HCT116 (cell line): Measurements from ENCODE around the gene MGP. TPM values are rescaled to one million over a fixed set of nuclear protein-coding genes. Genes with fewer than 3 reads are reported as not detected.

Experiments used
- ATAC-seq: fragments of 200-7000 bp; cut with Tn5 transposase; 2 replicates; pipeline ENCODE4 v1.9.1; 2020; ENCODE audit warnings: mild to moderate bottlenecking, moderate library complexity
- BruUV-seq: library from RNA; stranded (reverse); fragments of 400-500 nt; replicated peaks from 2 replicates; lab custom pipeline; 2021; lab: Mats Ljungman, UMichigan
- CTCF ChIA-PET: fragments of 300-600 bp; sonication (Branson Sonifier 250); formaldehyde crosslinking; loops from one replicate; lab custom pipeline; 2021; ENCODE audit warnings: antibody characterized with exemption; lab: Charles Lee
- POLR2A ChIA-PET: fragments of 300-600, 350-600 bp; sonication (Branson Sonifier 250); formaldehyde crosslinking; loops from one replicate; lab custom pipeline; 2021; ENCODE audit warnings: antibody characterized with exemption; lab: Charles Lee
- RAD21 ChIA-PET, 2 experiments: fragments of 300-600 bp; sonication (Branson Sonifier 250); formaldehyde crosslinking; loops; one replicate each; lab custom pipeline; 2023; ENCODE audit warnings: low total read pairs in 2 of 2; ENCODE audit not compliant: uncharacterized antibody in 2 of 2, unreplicated experiment in 2 of 2, low non-redundant PET in 1 of 2; lab: Charles Lee
- DNase-seq: peaks from one replicate; pipeline ENCODE4 v3.0.0-alpha.2; 2010; ENCODE audit warnings: low read depth, low spot score
- H2AFZ ChIP-seq: fragments of 200-600 bp; shearing (Covaris generic), sonication (generic); 2 replicates; pipeline ENCODE4 v1.6.1; 2017; ENCODE audit warnings: low read depth, mixed run types, mixed read lengths, antibody characterized with exemption, low read length; ENCODE audit not compliant: poor library complexity, severe bottlenecking
- H3K27ac ChIP-seq: 2 replicates; pipeline ENCODE4 v1.5.1; 2012; ENCODE audit warnings: low read depth, low read length
- H3K27me3 ChIP-seq: fragments of 200-600 bp; sonication (generic); 2 replicates; pipeline ENCODE4 v1.6.1; 2016; ENCODE audit warnings: mixed run types, low read length, mixed read lengths; ENCODE audit not compliant: insufficient read depth
- H3K36me3 ChIP-seq, 2 experiments: fragments of 200-500 bp in 1 of 2; fragments of 200-600 bp in 1 of 2; sonication (Bioruptor generic) in 1 of 2; sonication (generic) in 1 of 2; 2 replicates each; pipeline versions ENCODE4 v1.5.1 to v1.6.1; 2014 to 2016; ENCODE audit warnings: low read length in 2 of 2, inconsistent platforms in 1 of 2, mixed read lengths in 1 of 2, mixed run types in 1 of 2; ENCODE audit not compliant: insufficient read depth in 2 of 2, control insufficient read depth in 1 of 2
- H3K4me1 ChIP-seq, 2 experiments: fragments of 200-600 bp in 1 of 2; sonication (generic) in 1 of 2; 2 replicates each; pipeline versions ENCODE4 v1.5.1 to v1.6.1; 2012 to 2017; ENCODE audit warnings: low read length in 2 of 2, inconsistent platforms in 1 of 2, mild to moderate bottlenecking in 1 of 2, mixed read lengths in 1 of 2, mixed run types in 1 of 2, moderate library complexity in 1 of 2; ENCODE audit not compliant: insufficient read depth in 2 of 2, control insufficient read depth in 1 of 2
- H3K4me2 ChIP-seq: fragments of 200-600 bp; sonication (generic); 2 replicates; pipeline ENCODE4 v1.6.1; 2017; ENCODE audit warnings: mixed run types, low read length, mixed read lengths
- H3K4me3 ChIP-seq, 2 experiments: fragments of 200-600 bp in 1 of 2; sonication (generic) in 1 of 2; replicated peaks in 1 of 2; 2 replicates each; pipeline ENCODE4 v1.5.1; 2011 to 2016; ENCODE audit warnings: low read length in 2 of 2, control low read depth in 1 of 2, low read depth in 1 of 2, mild to moderate bottlenecking in 1 of 2, mixed read lengths in 1 of 2, mixed run types in 1 of 2
- H3K79me2 ChIP-seq: fragments of 200-600 bp; sonication (generic); 2 replicates; pipeline ENCODE4 v1.6.1; 2017; ENCODE audit warnings: mild to moderate bottlenecking, mixed run types, low read length, moderate library complexity, mixed read lengths; ENCODE audit not compliant: insufficient read depth
- H3K9ac ChIP-seq: fragments of 200-600 bp; sonication (generic); 2 replicates; pipeline ENCODE4 v1.6.1; 2016; ENCODE audit warnings: low read length, mixed read lengths
- H3K9me2 ChIP-seq: fragments of 200-600 bp; sonication (generic), shearing (Covaris generic); 2 replicates; pipeline ENCODE4 v1.6.1; 2017; ENCODE audit warnings: mixed run types, mild to moderate bottlenecking, moderate library complexity; ENCODE audit not compliant: insufficient read depth
- H3K9me3 ChIP-seq, 2 experiments: fragments of 200-500 bp in 1 of 2; fragments of 200-600 bp in 1 of 2; sonication (Bioruptor generic) in 1 of 2; sonication (generic) in 1 of 2; 2 replicates each; pipeline ENCODE4 v1.6.1; 2014 to 2017; ENCODE audit warnings: low read length in 2 of 2, mixed read lengths in 2 of 2, inconsistent platforms in 1 of 2, low read depth in 1 of 2, mild to moderate bottlenecking in 1 of 2, mixed run types in 1 of 2, moderate library complexity in 1 of 2; ENCODE audit not compliant: control insufficient read depth in 1 of 2, insufficient read depth in 1 of 2
- H4K20me1 ChIP-seq: fragments of 200-600 bp; sonication (generic), shearing (Covaris generic); 2 replicates; pipeline ENCODE4 v1.6.1; 2017; ENCODE audit warnings: mixed run types, mild to moderate bottlenecking, moderate library complexity; ENCODE audit not compliant: insufficient read depth
- CBX3 ChIP-seq: IDR thresholded peaks from 2 replicates; pipeline ENCODE4 v1.6.1; 2012; ENCODE audit warnings: low read depth
- CEBPB ChIP-seq: IDR thresholded peaks from 2 replicates; pipeline ENCODE4 v1.6.1; 2012; ENCODE audit warnings: low read depth
- EGR1 ChIP-seq: IDR thresholded peaks from 2 replicates; pipeline ENCODE4 v1.6.1; 2012; ENCODE audit warnings: low read depth
- ELF1 ChIP-seq: IDR thresholded peaks from 2 replicates; pipeline ENCODE4 v1.6.1; 2012; ENCODE audit warnings: low read depth, borderline replicate concordance
- EZH2 ChIP-seq: fragments of 200-600 bp; sonication (generic); IDR thresholded peaks from 2 replicates; pipeline ENCODE4 v1.6.1; 2017; ENCODE audit warnings: antibody characterized with exemption, mixed run types
- FOSL1 ChIP-seq: IDR thresholded peaks from 2 replicates; pipeline ENCODE4 v1.6.1; 2012; ENCODE audit warnings: low read depth
- POLR2A ChIP-seq: IDR thresholded peaks from 2 replicates; pipeline ENCODE4 v1.7.0; 2011; ENCODE audit warnings: borderline replicate concordance; ENCODE audit not compliant: insufficient read depth, insufficient read length; ENCODE audit errors: extremely low read depth
- RAD21 ChIP-seq: IDR thresholded peaks from 2 replicates; pipeline ENCODE4 v1.6.1; 2012; ENCODE audit warnings: low read depth, mild to moderate bottlenecking
- REST ChIP-seq: IDR thresholded peaks from 2 replicates; pipeline ENCODE4 v1.6.1; 2012; ENCODE audit warnings: low read depth
- SIN3A ChIP-seq: IDR thresholded peaks from 2 replicates; pipeline ENCODE4 v1.6.1; 2012; ENCODE audit warnings: low read depth
- SP1 ChIP-seq: IDR thresholded peaks from 2 replicates; pipeline ENCODE4 v1.6.1; 2012; ENCODE audit warnings: low read depth
- SRF ChIP-seq: IDR thresholded peaks from 2 replicates; pipeline ENCODE4 v1.6.1; 2012; ENCODE audit warnings: low read depth
- TCF7L2 ChIP-seq: IDR thresholded peaks from 2 replicates; pipeline ENCODE4 v1.7.0; 2011; ENCODE audit warnings: borderline replicate concordance, inconsistent platforms; ENCODE audit not compliant: insufficient read depth, insufficient read length; ENCODE audit errors: extremely low read depth
- YY1 ChIP-seq: IDR thresholded peaks from 2 replicates; pipeline ENCODE4 v1.6.1; 2011; ENCODE audit warnings: low read length, low read depth, moderate library complexity, mild to moderate bottlenecking; ENCODE audit not compliant: insufficient replicate concordance; ENCODE audit errors: extremely low read depth
- ZFX ChIP-seq: fragments of 450-650 bp; IDR thresholded peaks from 2 replicates; pipeline ENCODE4 v1.6.1; 2017
- ZNF274 ChIP-seq: fragments of 200-500 bp; sonication (Bioruptor generic); IDR thresholded peaks from 2 replicates; pipeline ENCODE4 v1.6.1; 2014; ENCODE audit warnings: mild to moderate bottlenecking, low read depth, low read length, inconsistent platforms
- intact Hi-C: fragments of 100-400 bp; cut with micrococcal nuclease; formaldehyde crosslinking; loops from 2 replicates; pipeline ENCODE4 v1.10.0; 2022
- total RNA-seq: library from RNA; stranded (reverse); gene quantifications from one replicate; pipeline ENCODE4 v1.2.1, GENCODE V29; 2021; ENCODE audit not compliant: unreplicated experiment
- TF ChIP-seq, protein P1 (sequence below): IDR thresholded peaks from 2 replicates; pipeline ENCODE4 v1.6.1; 2012
- TF ChIP-seq, protein P2 (sequence below): IDR thresholded peaks from 2 replicates; pipeline ENCODE4 v1.6.1; 2012
- TF ChIP-seq, protein P3 (sequence below), 3 experiments: fragments of 200-600 bp in 1 of 3; sonication (generic) in 1 of 3; IDR thresholded peaks in 2 of 3; conservative IDR thresholded peaks in 1 of 3; 2 replicates each; pipeline ENCODE4 v1.5.1; 2012 to 2017; ENCODE audit warnings: low read depth in 2 of 3, low read length in 2 of 3, antibody characterized with exemption in 1 of 3, borderline replicate concordance in 1 of 3, control low read depth in 1 of 3, mild to moderate bottlenecking in 1 of 3, mixed read lengths in 1 of 3, mixed run types in 1 of 3, moderate library complexity in 1 of 3; ENCODE audit not compliant: insufficient read depth in 1 of 3
- TF ChIP-seq, protein P4 (sequence below): IDR thresholded peaks from 2 replicates; pipeline ENCODE4 v1.6.1; 2011; ENCODE audit warnings: mild to moderate bottlenecking, low read length, moderate library complexity; ENCODE audit not compliant: insufficient replicate concordance; ENCODE audit errors: extremely low read depth

Gene MGP
- total RNA-seq, 1 experiment from 2014 or later, result 1.3 TPM

GRCh38 chr12:14844401-14844800, 41.3 kb downstream of the MGP start:
- Histone ChIP-seq H3K4me3 (no peak overlapping the region), H3K9me3 (no peaks in the 10 kb centered on the region), H3K36me3 (no peaks in the 10 kb centered on the region), H3K9ac (no peak overlapping the region), H3K79me2 (no peaks in the 10 kb centered on the region), H3K4me2 (no peak overlapping the region), H3K4me1 (peaks cover 0 to 10% of the 10 kb centered on the region in 2 experiments; a peak in 2 of 4 replicates), H3K27me3 (no peaks in the 10 kb centered on the region), H3K9me2 (no peaks in the 10 kb centered on the region), H3K27ac (no peak overlapping the region), H4K20me1 (no peaks in the 10 kb centered on the region), H2AFZ (no peak overlapping the region)
- no TSS peak for BruUV-seq
- CTCF ChIA-PET, result interaction anchor here (3.0 kb wide), 1 partner anchor 151 kb away, joined by 24 read pairs; no protein-coding TSS in a partner anchor
- intact Hi-C loops, result loop anchor here (2.0 to 10.0 kb wide), 3 partner anchors 214 to 680 kb away; partner anchors contain the start of gene RERG
- TF ChIP-seq EZH2, result no peak
- TF ChIP-seq POLR2A, result no peak
- TF ChIP-seq, protein P1, sequence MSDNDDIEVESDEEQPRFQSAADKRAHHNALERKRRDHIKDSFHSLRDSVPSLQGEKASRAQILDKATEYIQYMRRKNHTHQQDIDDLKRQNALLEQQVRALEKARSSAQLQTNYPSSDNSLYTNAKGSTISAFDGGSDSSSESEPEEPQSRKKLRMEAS, result no peak
- no peak for TF ChIP-seq CBX3
- TF ChIP-seq, protein P2, sequence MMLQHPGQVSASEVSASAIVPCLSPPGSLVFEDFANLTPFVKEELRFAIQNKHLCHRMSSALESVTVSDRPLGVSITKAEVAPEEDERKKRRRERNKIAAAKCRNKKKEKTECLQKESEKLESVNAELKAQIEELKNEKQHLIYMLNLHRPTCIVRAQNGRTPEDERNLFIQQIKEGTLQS, result no peak
- no peak for TF ChIP-seq YY1
- no peak for TF ChIP-seq ELF1
- TF ChIP-seq SRF, result no peak
- TF ChIP-seq, protein P3, sequence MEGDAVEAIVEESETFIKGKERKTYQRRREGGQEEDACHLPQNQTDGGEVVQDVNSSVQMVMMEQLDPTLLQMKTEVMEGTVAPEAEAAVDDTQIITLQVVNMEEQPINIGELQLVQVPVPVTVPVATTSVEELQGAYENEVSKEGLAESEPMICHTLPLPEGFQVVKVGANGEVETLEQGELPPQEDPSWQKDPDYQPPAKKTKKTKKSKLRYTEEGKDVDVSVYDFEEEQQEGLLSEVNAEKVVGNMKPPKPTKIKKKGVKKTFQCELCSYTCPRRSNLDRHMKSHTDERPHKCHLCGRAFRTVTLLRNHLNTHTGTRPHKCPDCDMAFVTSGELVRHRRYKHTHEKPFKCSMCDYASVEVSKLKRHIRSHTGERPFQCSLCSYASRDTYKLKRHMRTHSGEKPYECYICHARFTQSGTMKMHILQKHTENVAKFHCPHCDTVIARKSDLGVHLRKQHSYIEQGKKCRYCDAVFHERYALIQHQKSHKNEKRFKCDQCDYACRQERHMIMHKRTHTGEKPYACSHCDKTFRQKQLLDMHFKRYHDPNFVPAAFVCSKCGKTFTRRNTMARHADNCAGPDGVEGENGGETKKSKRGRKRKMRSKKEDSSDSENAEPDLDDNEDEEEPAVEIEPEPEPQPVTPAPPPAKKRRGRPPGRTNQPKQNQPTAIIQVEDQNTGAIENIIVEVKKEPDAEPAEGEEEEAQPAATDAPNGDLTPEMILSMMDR (IDR thresholded peaks at IDR 0.05 in 2 of 3, conservative IDR thresholded peaks at IDR 0.05 in 1 of 3; ENCODE audit: borderline replicate concordance in 1 of 3, insufficient read depth in 1 of 3, low read depth in 2 of 3, low read length in 2 of 3), result no peak
- TF ChIP-seq TCF7L2, result no peak
- no peak for TF ChIP-seq ZNF274
- TF ChIP-seq REST, result no peak
- TF ChIP-seq FOSL1, result no peak
- no peak for TF ChIP-seq SIN3A
- TF ChIP-seq RAD21, result no peak
- TF ChIP-seq, protein P4, sequence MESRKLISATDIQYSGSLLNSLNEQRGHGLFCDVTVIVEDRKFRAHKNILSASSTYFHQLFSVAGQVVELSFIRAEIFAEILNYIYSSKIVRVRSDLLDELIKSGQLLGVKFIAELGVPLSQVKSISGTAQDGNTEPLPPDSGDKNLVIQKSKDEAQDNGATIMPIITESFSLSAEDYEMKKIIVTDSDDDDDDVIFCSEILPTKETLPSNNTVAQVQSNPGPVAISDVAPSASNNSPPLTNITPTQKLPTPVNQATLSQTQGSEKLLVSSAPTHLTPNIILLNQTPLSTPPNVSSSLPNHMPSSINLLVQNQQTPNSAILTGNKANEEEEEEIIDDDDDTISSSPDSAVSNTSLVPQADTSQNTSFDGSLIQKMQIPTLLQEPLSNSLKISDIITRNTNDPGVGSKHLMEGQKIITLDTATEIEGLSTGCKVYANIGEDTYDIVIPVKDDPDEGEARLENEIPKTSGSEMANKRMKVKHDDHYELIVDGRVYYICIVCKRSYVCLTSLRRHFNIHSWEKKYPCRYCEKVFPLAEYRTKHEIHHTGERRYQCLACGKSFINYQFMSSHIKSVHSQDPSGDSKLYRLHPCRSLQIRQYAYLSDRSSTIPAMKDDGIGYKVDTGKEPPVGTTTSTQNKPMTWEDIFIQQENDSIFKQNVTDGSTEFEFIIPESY, result no peak
- no peak for TF ChIP-seq EGR1
- no peak for TF ChIP-seq SP1
- TF ChIP-seq CEBPB, result no peak
- no peak for TF ChIP-seq ZFX
- no peak for DNase-seq
- no peak for ATAC-seq
- RAD21 ChIA-PET, result no interaction called here
- POLR2A ChIA-PET, result no interaction called here
